Colonic mucosa (tissue), 4 donors: ENCODE measurements around the gene DHX58. TPM values are rescaled to one million over a fixed set of nuclear protein-coding genes. Genes with fewer than 3 reads are reported as not detected.

Experiments used
- DNase-seq: peaks from one replicate; pipeline ENCODE4 v3.0.0-alpha.2; 2020
- H3K27ac ChIP-seq: fragments of 200-600 bp; one replicate; pipeline ENCODE4 v1.8.0; 2021
- H3K27me3 ChIP-seq: fragments of 200-600 bp; one replicate; pipeline ENCODE4 v1.8.0; 2021
- H3K36me3 ChIP-seq: fragments of 200-600 bp; one replicate; pipeline ENCODE4 v1.8.0; 2021
- H3K4me1 ChIP-seq: fragments of 200-600 bp; one replicate; pipeline ENCODE4 v1.8.0; 2021; ENCODE audit warnings: mild to moderate bottlenecking
- H3K4me3 ChIP-seq: fragments of 200-600 bp; one replicate; pipeline ENCODE4 v1.8.0; 2021
- H3K9ac ChIP-seq, 2 donors: one replicate each; pipeline ENCODE4 v1.7.0; 2013; ENCODE audit warnings: control low read depth in 2 of 2, low read depth in 2 of 2, low read length in 2 of 2
- H3K9me3 ChIP-seq: fragments of 200-600 bp; one replicate; pipeline ENCODE4 v1.8.0; 2021
- CTCF ChIP-seq: fragments of 200-600 bp; IDR thresholded peaks from one replicate; pipeline ENCODE4 v1.8.0; 2022; ENCODE audit warnings: antibody characterized with exemption, mild to moderate bottlenecking
- intact Hi-C: fragments of 100-400 bp; cut with DNase I; formaldehyde crosslinking; loops from one replicate; pipeline ENCODE4 v1.14.1; 2022
- total RNA-seq, 2 donors: library from RNA; stranded (reverse); fragmentation: NEBNext Ultra II Directional in 1 of 2; extraction: Animal tissue kit (Norgen Biotek cat#: 25700) in 1 of 2; gene quantifications; one replicate each; pipeline ENCODE4 v1.2.1, GENCODE V29; 2021
- donor health status: healthy.
- donor health status: DM: no; HTN: no; CAD: no.
- donor health status: DM: no; HTN: no; CAD: no.

The DHX58 gene
- total RNA-seq, 2 donors from 2014 or later, result 10.6 to 11.3 TPM

GRCh38 chr17:42136654-42137051 is 24.1 kb upstream of the DHX58 start:
- peaks cover 2% of the 10 kb centered on the region for H3K36me3 ChIP-seq
- intact Hi-C loops, result no loop called here
- no peak overlapping the region for H3K4me3 ChIP-seq
- no peak for TF ChIP-seq CTCF
- H3K9ac ChIP-seq, result peak overlapping the region in 1 of 2 donors; percentile 75
- DNase-seq, result no peak
- H3K27me3 ChIP-seq, result no peaks in the 10 kb centered on the region
- H3K27ac ChIP-seq, result peak overlapping the region; percentile 78
- no peaks in the 10 kb centered on the region for H3K9me3 ChIP-seq
- peaks cover 48% of the 10 kb centered on the region for H3K4me1 ChIP-seq

- Histone ChIP-seq H3K9ac (peak overlapping the region in 1 of 2 donors; percentile 75), H3K4me3 (no peak overlapping the region), H3K27ac (peak overlapping the region; percentile 78), H3K36me3 (no peaks in the 10 kb centered on the region), H3K4me1 (peaks cover 48% of the 10 kb centered on the region), H3K9me3 (no peaks in the 10 kb centered on the region), H3K27me3 (no peaks in the 10 kb centered on the region)
- intact Hi-C loops, result no loop called here
- peak; percentile 92 for DNase-seq
- TF ChIP-seq CTCF, result no peak
Measured at GRCh38 chr17:42135664-42136653, 23.4 kb upstream of the DHX58 start.

- Histone ChIP-seq H3K4me3 (no peak overlapping the region), H3K27ac (peak overlapping the region; percentile 78), H3K9me3 (no peaks in the 10 kb centered on the region), H3K9ac (peak overlapping the region in 1 of 2 donors; percentile 75), H3K27me3 (no peaks in the 10 kb centered on the region), H3K36me3 (no peaks in the 10 kb centered on the region), H3K4me1 (peaks cover 48% of the 10 kb centered on the region)
- intact Hi-C loops, result no loop called here
- DNase-seq, result no peak
- TF ChIP-seq CTCF, result no peak
Measured at GRCh38 chr17:42135151-42135550, 22.6 kb upstream of the DHX58 start.

GRCh38 chr17:42133461-42134041 is 21.0 kb upstream of the DHX58 start:
- peaks cover 15% of the 10 kb centered on the region for H3K36me3 ChIP-seq
- peaks cover 47% of the 10 kb centered on the region for H3K4me1 ChIP-seq
- intact Hi-C loops, result no loop called here
- peak overlapping the region in 1 of 2 donors; percentile 72 for H3K9ac ChIP-seq
- H3K27ac ChIP-seq, result peak overlapping the region; percentile 78
- no peak for DNase-seq
- no peaks in the 10 kb centered on the region for H3K9me3 ChIP-seq
- no peak for TF ChIP-seq CTCF
- no peak overlapping the region for H3K4me3 ChIP-seq
- no peaks in the 10 kb centered on the region for H3K27me3 ChIP-seq

GRCh38 chr17:42132941-42133340 is 20.4 kb upstream of the DHX58 start:
- TF ChIP-seq CTCF, result no peak
- peak overlapping the region; percentile 78 for H3K27ac ChIP-seq
- intact Hi-C loops, result no loop called here
- no peaks in the 10 kb centered on the region for H3K27me3 ChIP-seq
- no peaks in the 10 kb centered on the region for H3K9me3 ChIP-seq
- H3K4me1 ChIP-seq, result peaks cover 43% of the 10 kb centered on the region
- peaks cover 16% of the 10 kb centered on the region for H3K36me3 ChIP-seq
- no peak overlapping the region for H3K4me3 ChIP-seq
- H3K9ac ChIP-seq, result peak overlapping the region in 1 of 2 donors; percentile 72
- DNase-seq, result peak; percentile 77
